Bronchial epithelial cell (primary cell): Measurements from ENCODE around the gene NANOS3. TPM values are rescaled to one million over a fixed set of nuclear protein-coding genes. Genes with fewer than 3 reads are reported as not detected.

Experiments used
- DNase-seq: peaks from one replicate; pipeline ENCODE4 v3.0.0-alpha.2; 2010; ENCODE audit warnings: low read depth
- FAIRE-seq: peaks from 2 replicates; lab custom pipeline; 2011; peaks lifted over from hg19 to GRCh38; lab: Jason Lieb, UNC
- H3K27me3 ChIP-seq: 2 replicates; pipeline ENCODE4 v1.5.1; 2011; ENCODE audit warnings: low read length; ENCODE audit not compliant: control insufficient read depth, insufficient read depth
- H3K36me3 ChIP-seq: 2 replicates; pipeline ENCODE4 v1.5.1; 2011; ENCODE audit warnings: low read length; ENCODE audit not compliant: control insufficient read depth, insufficient read depth
- H3K4me3 ChIP-seq: 2 replicates; pipeline ENCODE4 v1.5.1; 2011; ENCODE audit warnings: mild to moderate bottlenecking, low read depth, low read length, control low read depth
- total RNA-seq: library from RNA; depleted of rRNA; stranded (reverse); fragments of >200 nt; gene quantifications from 2 replicates; pipeline ENCODE4 v1.2.1, GENCODE V29; 2014
- TF ChIP-seq, protein P1 (sequence below): IDR thresholded peaks from 2 replicates; pipeline ENCODE4 v1.5.1; 2011; ENCODE audit warnings: mild to moderate bottlenecking, moderate library complexity, low read length, control low read depth, inconsistent platforms; ENCODE audit not compliant: insufficient read depth, severe bottlenecking

Gene NANOS3
- total RNA-seq, 1 donor from 2014 or later, result 0.53 TPM

DNA sequence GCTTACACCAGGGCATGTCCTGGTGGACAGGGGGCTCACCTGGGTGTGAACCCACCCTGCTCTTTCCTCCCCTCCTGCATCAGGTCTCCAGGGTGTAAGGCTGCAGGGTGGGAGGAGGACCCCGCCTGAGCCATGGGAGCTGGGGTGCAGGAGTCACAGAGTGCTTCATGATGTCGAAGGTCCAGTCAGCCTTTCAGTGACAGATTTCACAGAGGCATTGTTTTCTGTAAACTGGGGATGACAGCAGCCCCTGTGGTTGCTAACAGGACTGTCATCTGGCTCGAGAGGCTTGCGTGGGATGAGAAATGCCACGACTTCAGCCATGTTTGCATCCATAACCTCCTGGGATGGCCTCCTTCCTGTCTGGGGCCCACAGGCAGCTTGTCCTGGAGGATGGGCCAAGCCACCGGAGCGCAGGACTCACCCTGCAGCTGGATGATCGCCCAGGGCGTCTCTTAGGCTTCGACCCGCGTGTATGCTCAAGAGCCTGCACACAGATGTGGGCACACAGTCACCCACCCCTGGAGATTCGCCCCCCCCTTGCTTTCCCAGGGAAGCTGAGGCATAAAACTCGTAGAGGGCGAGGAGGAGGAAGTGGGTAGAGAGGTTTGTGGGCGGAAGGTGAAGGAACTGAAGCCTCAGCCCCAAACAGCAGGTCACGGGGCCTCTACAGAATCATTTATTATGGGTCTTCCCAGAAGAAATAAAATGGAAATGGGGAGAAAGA lies 4.9 kb downstream of the NANOS3 start:
- no peaks in the 10 kb centered on the region for H3K27me3 ChIP-seq
- FAIRE-seq, result peak; percentile 32
- no peak for DNase-seq
- no peaks in the 10 kb centered on the region for H3K36me3 ChIP-seq
- TF ChIP-seq, protein P1, sequence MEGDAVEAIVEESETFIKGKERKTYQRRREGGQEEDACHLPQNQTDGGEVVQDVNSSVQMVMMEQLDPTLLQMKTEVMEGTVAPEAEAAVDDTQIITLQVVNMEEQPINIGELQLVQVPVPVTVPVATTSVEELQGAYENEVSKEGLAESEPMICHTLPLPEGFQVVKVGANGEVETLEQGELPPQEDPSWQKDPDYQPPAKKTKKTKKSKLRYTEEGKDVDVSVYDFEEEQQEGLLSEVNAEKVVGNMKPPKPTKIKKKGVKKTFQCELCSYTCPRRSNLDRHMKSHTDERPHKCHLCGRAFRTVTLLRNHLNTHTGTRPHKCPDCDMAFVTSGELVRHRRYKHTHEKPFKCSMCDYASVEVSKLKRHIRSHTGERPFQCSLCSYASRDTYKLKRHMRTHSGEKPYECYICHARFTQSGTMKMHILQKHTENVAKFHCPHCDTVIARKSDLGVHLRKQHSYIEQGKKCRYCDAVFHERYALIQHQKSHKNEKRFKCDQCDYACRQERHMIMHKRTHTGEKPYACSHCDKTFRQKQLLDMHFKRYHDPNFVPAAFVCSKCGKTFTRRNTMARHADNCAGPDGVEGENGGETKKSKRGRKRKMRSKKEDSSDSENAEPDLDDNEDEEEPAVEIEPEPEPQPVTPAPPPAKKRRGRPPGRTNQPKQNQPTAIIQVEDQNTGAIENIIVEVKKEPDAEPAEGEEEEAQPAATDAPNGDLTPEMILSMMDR, result no peak
- no peak overlapping the region for H3K4me3 ChIP-seq

DNA sequence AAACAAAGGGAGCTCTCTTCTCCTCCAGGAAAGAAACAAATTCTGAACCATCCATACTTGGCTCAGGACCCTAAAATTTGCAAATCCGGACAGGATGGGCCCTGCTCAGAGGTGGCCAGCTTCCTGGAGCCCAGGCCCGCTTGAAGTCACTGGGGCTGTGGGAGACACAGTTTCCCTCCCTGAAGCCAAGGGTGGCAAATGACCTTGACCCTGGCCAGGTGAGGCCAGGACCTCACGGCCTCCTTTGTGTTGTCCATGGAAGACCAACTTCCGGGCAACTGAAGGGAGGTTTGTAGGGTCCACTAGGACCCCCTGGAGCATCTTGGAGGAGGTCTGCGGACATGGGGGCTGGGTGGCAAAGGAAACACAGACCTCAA lies 5.5 kb downstream of the NANOS3 start:
- TF ChIP-seq, protein P1, result no peak
- no peak for FAIRE-seq
- DNase-seq, result no peak
- no peaks in the 10 kb centered on the region for H3K27me3 ChIP-seq
- H3K4me3 ChIP-seq, result no peak overlapping the region
- no peaks in the 10 kb centered on the region for H3K36me3 ChIP-seq

DNA sequence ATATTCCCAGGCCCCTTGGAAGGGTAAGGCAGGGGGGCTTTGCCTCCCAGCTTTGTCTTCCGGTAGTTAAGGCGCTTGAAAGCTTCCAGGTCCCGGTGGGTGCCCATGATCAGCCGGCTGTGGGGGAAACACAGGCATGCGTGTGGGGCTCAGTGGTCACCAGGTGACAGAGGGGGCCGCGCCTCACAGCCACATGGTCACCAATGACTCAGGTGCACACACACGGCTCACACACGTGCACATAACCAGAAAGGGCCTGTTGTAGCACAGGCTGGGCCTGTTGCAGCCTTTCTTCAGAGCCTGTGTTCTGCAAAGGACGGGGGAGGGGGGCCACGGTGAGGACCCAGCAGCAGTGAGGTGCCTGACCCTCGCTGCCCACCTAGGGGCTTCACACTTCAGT lies 5.9 kb downstream of the NANOS3 start:
- no peak for FAIRE-seq
- H3K36me3 ChIP-seq, result no peaks in the 10 kb centered on the region
- TF ChIP-seq, protein P1, result no peak
- DNase-seq, result peak; percentile 40
- no peaks in the 10 kb centered on the region for H3K27me3 ChIP-seq
- no peak overlapping the region for H3K4me3 ChIP-seq

DNA sequence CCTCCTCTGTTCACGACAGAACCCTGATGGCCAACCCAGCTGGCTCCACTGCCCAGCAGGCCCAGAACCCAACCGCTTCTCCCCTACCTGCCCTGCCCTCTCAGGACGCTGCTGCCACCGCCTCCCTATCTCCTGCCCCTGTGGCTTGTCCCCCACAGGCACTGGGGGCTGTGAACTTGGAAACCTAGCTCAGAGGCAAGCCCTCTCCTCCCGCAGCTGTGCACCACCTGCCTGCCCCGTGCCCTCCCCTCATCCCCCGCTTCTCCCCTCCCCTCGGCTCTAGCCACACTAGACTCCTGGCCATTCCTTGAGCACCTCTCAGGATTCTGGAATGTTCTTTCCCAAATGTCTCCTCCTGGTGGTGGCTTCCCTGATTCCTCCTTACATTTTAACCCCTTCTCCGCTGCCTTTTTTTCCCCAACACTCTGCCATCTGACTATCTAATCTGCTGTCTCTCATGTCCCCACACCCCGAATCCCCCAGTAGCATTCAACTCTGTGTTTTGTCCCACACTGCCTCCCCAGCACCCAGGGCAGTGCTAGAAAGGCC lies 6.7 kb downstream of the NANOS3 start:
- Histone ChIP-seq H3K4me3 (no peak overlapping the region), H3K36me3 (no peaks in the 10 kb centered on the region), H3K27me3 (no peaks in the 10 kb centered on the region)
- no peak for FAIRE-seq
- TF ChIP-seq, protein P1, result peak; percentile 30
- no peak for DNase-seq

DNA sequence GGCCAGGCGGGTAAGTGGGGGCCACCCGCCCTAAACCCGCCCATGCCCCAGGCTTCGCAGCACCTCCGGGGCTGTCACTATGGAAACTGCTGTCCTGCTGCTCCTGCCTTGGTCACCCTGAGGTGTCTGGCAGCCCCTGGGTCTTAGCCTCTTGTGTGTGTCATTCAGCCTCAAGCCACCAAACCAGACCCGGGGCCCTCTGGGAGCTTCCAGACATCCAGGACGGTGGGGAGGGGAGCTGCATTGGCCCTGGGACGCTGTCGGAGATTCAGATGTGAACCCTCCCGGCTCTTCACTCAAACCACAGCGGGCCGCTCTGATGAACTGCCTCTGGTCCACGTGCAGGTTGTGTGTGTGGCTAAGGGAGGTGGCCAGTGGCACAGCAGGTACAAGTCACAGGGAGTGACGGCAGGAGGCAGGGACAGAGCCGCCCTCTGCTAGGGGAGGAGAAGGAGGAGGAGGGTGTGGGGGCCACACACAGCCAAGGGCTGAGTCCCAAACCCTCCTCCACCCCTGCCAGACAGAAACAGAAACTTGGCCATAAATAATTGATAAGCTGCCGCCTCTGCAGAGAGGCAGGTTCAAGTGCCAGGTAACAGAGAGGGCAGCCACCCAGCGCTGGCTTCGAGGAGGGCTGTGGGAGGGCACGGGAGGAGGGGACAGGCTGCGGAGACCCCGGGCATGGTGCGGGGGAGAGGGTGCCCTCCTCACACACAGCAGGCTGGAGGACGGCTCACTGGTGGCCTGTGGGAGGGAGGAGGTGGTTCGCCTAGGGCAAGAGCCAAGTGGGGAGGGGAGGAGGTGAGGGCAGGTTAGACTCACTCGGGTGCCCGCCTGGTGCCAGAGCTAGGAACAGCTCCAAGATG lies 8.0 kb downstream of the NANOS3 start:
- H3K4me3 ChIP-seq, result no peak overlapping the region
- TF ChIP-seq, protein P1, result peak; percentile 1
- FAIRE-seq (no peak), DNase-seq (no peak)
- no peaks in the 10 kb centered on the region for H3K36me3 ChIP-seq
- no peaks in the 10 kb centered on the region for H3K27me3 ChIP-seq
